Activated naive CD8-positive, alpha-beta T cell treated with anti-CD3 and anti-CD28 coated beads for 36 hours (primary cell): ENCODE results near the gene TNFAIP8L1. TPM values are rescaled to one million over a fixed set of nuclear protein-coding genes. Genes with fewer than 3 reads are reported as not detected.
"Not testable (repeated sequence)": the region's sequence is repeated elsewhere in the genome, so short reads cannot be mapped to it uniquely, and the experiment has no call there.

ENCODE experiments used
- DNase-seq: peaks from one replicate; pipeline ENCODE4 v3.0.0; 2021
- H3K27ac Mint-ChIP-seq: one replicate; pipeline ENCODE4 v1.8.0; 2022; ENCODE audit warnings: mild to moderate bottlenecking, moderate library complexity, mixed read lengths
- H3K27me3 Mint-ChIP-seq: one replicate; pipeline ENCODE4 v1.8.0; 2022; ENCODE audit warnings: mild to moderate bottlenecking, mixed read lengths
- H3K36me3 Mint-ChIP-seq: one replicate; pipeline ENCODE4 v1.8.0; 2021; ENCODE audit warnings: mild to moderate bottlenecking, mixed read lengths
- H3K4me1 Mint-ChIP-seq: one replicate; pipeline ENCODE4 v1.8.0; 2021; ENCODE audit warnings: mixed read lengths
- H3K4me3 Mint-ChIP-seq: one replicate; pipeline ENCODE4 v1.8.0; 2022; ENCODE audit warnings: mild to moderate bottlenecking, moderate library complexity, mixed read lengths
- H3K9me3 Mint-ChIP-seq: one replicate; pipeline ENCODE4 v1.8.0; 2022; ENCODE audit warnings: mixed read lengths
- total RNA-seq, 2 experiments: library from RNA; stranded (reverse); gene quantifications; one replicate each; pipeline ENCODE4 v1.2.3, GENCODE V29; 2021

TNFAIP8L1 gene
- total RNA-seq, 2 experiments from 2014 or later: 10.7 to 11.3 TPM

DNA sequence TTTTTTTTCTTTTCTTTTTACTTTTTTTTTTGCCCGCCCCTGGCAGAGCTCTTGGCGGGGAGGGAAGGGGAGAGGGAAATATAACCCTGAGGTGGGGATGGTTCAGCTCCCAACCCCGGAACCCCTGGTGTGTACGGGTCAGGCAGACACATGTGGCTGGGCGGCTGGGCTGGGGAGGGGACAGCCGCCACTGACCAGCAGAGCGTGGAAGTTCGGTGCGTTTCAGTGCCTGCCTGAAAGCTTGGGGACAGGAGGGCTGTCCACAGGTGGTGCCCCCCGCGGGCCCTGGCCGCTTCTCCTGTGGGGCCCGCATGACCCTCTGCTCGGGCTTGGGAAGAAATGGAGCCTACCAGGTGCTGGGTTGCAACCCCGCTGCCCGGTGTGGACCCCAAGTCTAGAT lies 36.0 kb downstream of the TNFAIP8L1 start:
- Mint-ChIP-seq H3K27me3 (no peaks in the 10 kb centered on the region), H3K4me1 (no peaks in the 10 kb centered on the region), H3K27ac (no peak overlapping the region), H3K36me3 (peaks cover 7% of the 10 kb centered on the region), H3K9me3 (no peaks in the 10 kb centered on the region), H3K4me3 (no peak overlapping the region)
- DNase-seq: no peak

GRCh38 chr19:4676955-4677731 lies 37.8 kb downstream of the TNFAIP8L1 start:
- DNase-seq: peak; percentile 42

GRCh38 chr19:4678881-4679790 lies 39.8 kb downstream of the TNFAIP8L1 start:
- Mint-ChIP-seq H3K9me3 (no peaks in the 10 kb centered on the region), H3K27ac (no peak overlapping the region), H3K4me1 (no peaks in the 10 kb centered on the region), H3K4me3 (peak overlapping the region; percentile 25), H3K27me3 (no peaks in the 10 kb centered on the region), H3K36me3 (peaks cover 11% of the 10 kb centered on the region)
- peak; percentile 22 for DNase-seq

More at GRCh38 chr19:4676955-4677731, 37.8 kb downstream of the TNFAIP8L1 start:
- no peaks in the 10 kb centered on the region for H3K4me1 Mint-ChIP-seq
- no peak overlapping the region for H3K27ac Mint-ChIP-seq
- H3K27me3 Mint-ChIP-seq: no peaks in the 10 kb centered on the region
- peaks cover 7% of the 10 kb centered on the region for H3K36me3 Mint-ChIP-seq
- H3K9me3 Mint-ChIP-seq: no peaks in the 10 kb centered on the region
- no peak overlapping the region for H3K4me3 Mint-ChIP-seq

DNA sequence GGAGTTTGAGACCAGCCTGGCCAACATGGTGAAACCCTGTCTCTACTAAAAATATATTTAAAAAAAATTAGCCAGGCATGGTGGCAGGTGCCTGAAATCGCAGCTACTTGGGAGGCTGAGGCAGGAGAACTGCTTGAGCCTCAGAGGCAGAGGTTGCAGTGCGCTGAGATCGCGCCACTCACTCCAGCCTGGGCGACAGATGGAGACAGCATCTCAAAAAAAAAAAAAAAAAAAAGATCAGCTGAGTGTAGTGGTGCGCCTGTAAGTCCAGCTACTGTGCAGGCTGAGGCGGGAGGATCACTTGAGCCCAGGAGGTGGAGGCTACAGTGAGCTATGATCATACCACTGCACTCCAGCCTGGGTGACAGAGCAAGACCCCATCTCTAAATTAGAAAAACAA lies 40.7 kb downstream of the TNFAIP8L1 start:
- H3K27me3 Mint-ChIP-seq, H3K4me3 Mint-ChIP-seq, H3K4me1 Mint-ChIP-seq, H3K9me3 Mint-ChIP-seq, H3K27ac Mint-ChIP-seq, DNase-seq: not testable (repeated sequence)
- peaks cover 11% of the 10 kb centered on the region for H3K36me3 Mint-ChIP-seq

- Mint-ChIP-seq H3K9me3 (no peaks in the 10 kb centered on the region), H3K36me3 (peaks cover 11% of the 10 kb centered on the region), H3K27me3 (no peaks in the 10 kb centered on the region), H3K4me3 (no peak overlapping the region), H3K4me1 (no peaks in the 10 kb centered on the region), H3K27ac (no peak overlapping the region)
- DNase-seq: no peak
Observed at GRCh38 chr19:4682417-4683200, 43.3 kb downstream of the TNFAIP8L1 start.

- Mint-ChIP-seq H3K27ac (no peak overlapping the region), H3K9me3 (no peaks in the 10 kb centered on the region), H3K27me3 (no peaks in the 10 kb centered on the region), H3K36me3 (peaks cover 4% of the 10 kb centered on the region), H3K4me3 (no peak overlapping the region), H3K4me1 (no peaks in the 10 kb centered on the region)
- no peak for DNase-seq
Observed at GRCh38 chr19:4684312-4685095, 45.2 kb downstream of the TNFAIP8L1 start.

GRCh38 chr19:4686700-4687099 lies 47.4 kb downstream of the TNFAIP8L1 start:
- DNase-seq: no peak
- peaks cover 4% of the 10 kb centered on the region for H3K36me3 Mint-ChIP-seq
- H3K27me3 Mint-ChIP-seq: no peaks in the 10 kb centered on the region
- no peak overlapping the region for H3K27ac Mint-ChIP-seq
- H3K4me1 Mint-ChIP-seq: no peaks in the 10 kb centered on the region
- no peaks in the 10 kb centered on the region for H3K9me3 Mint-ChIP-seq
- no peak overlapping the region for H3K4me3 Mint-ChIP-seq

GRCh38 chr19:4687396-4687795 lies 48.1 kb downstream of the TNFAIP8L1 start:
- Mint-ChIP-seq H3K4me1 (no peaks in the 10 kb centered on the region), H3K36me3 (peaks cover 4% of the 10 kb centered on the region), H3K27ac (no peak overlapping the region), H3K9me3 (no peaks in the 10 kb centered on the region), H3K27me3 (no peaks in the 10 kb centered on the region), H3K4me3 (no peak overlapping the region)
- no peak for DNase-seq

DNA sequence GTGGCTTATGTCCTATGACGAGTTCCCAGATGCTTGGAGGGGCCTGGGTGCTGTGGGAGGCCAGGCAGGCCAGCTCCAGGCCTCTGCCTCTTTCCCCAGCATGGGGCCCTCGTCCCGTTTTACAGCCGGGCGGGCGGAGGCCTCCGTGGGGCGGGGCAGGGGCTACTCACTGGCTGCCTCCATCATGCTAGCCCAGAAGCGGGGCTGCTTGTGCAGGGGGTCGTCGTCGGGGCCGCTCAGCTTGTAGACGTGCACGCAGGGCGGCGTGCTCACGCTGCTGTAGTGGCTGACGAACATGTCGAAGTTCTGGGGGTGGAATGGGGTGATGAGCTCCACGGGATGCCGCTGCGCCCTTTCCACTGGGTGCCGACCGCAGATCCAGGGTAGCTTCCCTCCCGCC lies 49.3 kb downstream of the TNFAIP8L1 start:
- Mint-ChIP-seq H3K4me3 (no peak overlapping the region), H3K27ac (no peak overlapping the region), H3K4me1 (no peaks in the 10 kb centered on the region), H3K27me3 (no peaks in the 10 kb centered on the region), H3K36me3 (peaks cover 8% of the 10 kb centered on the region), H3K9me3 (no peaks in the 10 kb centered on the region)
- no peak for DNase-seq

DNA sequence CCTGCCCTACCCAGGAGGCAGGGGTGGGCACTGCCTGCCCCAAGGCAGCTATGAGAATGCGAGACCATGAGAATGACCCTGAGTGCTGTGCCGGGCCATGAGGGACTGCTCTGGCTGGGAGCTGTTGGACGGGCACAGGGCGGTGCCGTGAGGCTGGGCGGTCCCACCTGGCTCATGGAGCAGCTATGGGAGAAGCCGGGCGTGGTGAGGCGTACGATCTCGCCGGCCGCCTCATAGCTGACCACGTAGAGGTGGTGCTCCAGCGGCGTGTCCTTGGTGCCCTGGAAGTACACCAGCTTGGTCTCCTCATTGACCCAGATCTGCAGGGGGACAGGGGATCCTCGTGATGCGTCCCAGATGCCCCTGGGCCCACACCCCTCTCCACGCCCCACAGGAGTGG lies 50.1 kb downstream of the TNFAIP8L1 start:
- no peak overlapping the region for H3K27ac Mint-ChIP-seq
- no peaks in the 10 kb centered on the region for H3K9me3 Mint-ChIP-seq
- no peaks in the 10 kb centered on the region for H3K4me1 Mint-ChIP-seq
- no peak overlapping the region for H3K4me3 Mint-ChIP-seq
- no peaks in the 10 kb centered on the region for H3K27me3 Mint-ChIP-seq
- H3K36me3 Mint-ChIP-seq: peaks cover 10% of the 10 kb centered on the region
- DNase-seq: no peak

DNA sequence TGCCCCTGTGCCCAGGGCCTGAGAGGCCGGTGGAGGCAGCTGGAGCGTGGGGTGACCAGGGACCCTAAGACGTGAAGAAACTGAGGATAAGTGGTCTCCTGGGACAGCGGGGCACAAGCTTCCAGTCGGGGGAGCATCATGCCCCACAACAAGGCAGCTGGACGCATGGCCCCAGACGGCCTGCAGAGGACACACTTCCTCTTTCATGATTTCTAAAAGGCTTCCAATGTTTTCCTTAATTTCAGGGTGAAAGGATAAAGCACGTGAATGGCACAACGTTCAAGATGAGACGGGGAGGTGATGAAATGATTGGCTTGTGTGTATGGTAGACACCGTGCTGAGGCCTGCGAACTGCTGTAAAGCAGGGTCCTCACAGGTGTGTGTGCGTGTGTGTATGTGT lies 51.0 kb downstream of the TNFAIP8L1 start:
- no peaks in the 10 kb centered on the region for H3K4me1 Mint-ChIP-seq
- H3K9me3 Mint-ChIP-seq: no peaks in the 10 kb centered on the region
- DNase-seq: no peak
- H3K4me3 Mint-ChIP-seq: no peak overlapping the region
- no peak overlapping the region for H3K27ac Mint-ChIP-seq
- no peaks in the 10 kb centered on the region for H3K27me3 Mint-ChIP-seq
- H3K36me3 Mint-ChIP-seq: peaks cover 13% of the 10 kb centered on the region

DNA sequence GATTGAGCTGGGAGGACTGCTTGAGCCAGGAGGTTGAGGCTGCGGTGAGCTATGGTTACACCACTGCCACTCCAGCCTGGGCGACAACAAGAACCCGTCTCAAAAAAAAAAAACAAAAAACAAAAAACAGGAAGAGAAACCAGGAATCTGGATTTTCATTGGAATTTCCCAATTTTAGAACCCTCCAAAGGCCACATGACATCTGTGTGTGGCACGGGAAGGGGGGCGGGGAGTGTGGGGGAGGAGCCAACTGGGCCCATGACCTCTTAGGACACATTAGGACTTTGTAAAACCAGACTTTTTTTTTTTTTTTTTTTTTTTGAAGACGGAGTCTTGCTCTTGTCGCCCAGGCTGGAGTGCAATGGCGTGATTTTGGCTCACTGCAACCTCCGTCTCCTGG lies 52.1 kb downstream of the TNFAIP8L1 start:
- no peaks in the 10 kb centered on the region for H3K4me1 Mint-ChIP-seq
- H3K27me3 Mint-ChIP-seq: no peaks in the 10 kb centered on the region
- H3K36me3 Mint-ChIP-seq: peaks cover 13% of the 10 kb centered on the region
- no peak overlapping the region for H3K4me3 Mint-ChIP-seq
- no peak for DNase-seq
- no peaks in the 10 kb centered on the region for H3K9me3 Mint-ChIP-seq
- no peak overlapping the region for H3K27ac Mint-ChIP-seq

DNA sequence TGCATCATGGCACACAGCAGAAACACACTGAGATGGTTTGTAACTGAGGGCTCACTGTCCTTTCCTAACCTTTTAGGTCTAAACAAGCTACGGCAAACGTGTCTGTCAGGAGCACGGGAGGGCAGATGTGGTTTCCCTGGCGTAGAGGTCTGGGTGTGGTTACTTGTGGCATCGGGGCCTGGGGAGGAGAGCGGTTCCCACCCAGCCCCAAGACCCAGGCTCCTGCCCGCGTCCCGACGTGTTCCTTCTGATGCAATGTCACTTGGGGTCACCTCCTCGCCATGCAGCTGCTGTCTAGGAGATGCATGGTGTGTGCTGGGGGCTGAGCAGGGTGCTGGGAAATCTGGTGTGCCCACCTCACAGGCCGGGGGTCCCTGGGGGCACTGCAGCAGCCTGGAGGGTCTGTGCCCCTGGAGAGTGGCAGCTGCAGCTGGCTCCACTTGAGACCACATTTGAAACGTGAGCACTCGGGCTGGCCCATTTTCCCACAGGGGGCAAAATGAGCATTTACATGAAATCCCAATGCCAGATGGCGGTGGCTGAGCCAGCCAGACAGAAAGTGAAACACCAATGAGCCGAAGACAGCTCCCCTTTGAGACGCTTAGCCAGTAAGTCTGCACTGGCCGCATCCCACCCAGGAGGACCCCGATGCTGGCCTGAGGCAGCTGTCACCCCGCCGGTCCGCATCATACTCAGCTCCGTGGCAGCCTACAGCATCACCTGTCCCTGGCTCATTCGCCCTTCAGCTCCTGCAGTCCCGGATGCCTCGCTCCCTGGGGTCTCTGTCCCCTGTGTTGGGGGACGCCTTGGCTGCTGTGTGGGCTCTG lies 53.1 kb downstream of the TNFAIP8L1 start:
- Mint-ChIP-seq H3K27ac (no peak overlapping the region), H3K4me3 (no peak overlapping the region), H3K36me3 (peaks cover 19% of the 10 kb centered on the region), H3K27me3 (no peaks in the 10 kb centered on the region), H3K4me1 (no peaks in the 10 kb centered on the region), H3K9me3 (no peaks in the 10 kb centered on the region)
- DNase-seq: no peak

DNA sequence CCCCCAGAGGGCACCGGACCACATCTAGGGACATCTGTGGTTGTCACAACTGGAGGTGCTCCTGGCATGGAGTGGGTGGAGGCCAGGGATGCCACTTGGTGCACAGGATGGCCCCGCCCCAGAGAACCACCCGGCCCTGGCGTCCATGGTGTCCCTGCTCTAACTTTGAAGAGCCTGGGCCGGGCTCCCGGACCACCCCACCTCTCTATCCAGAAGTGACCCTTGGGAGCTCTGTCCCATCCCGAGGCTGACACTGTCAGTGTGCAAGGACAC lies 53.7 kb downstream of the TNFAIP8L1 start:
- Mint-ChIP-seq H3K4me3 (no peak overlapping the region), H3K27ac (no peak overlapping the region), H3K4me1 (no peaks in the 10 kb centered on the region), H3K27me3 (no peaks in the 10 kb centered on the region), H3K36me3 (peaks cover 22% of the 10 kb centered on the region), H3K9me3 (no peaks in the 10 kb centered on the region)
- no peak for DNase-seq
